Erythroblast (primary cell): Measurements from ENCODE around the gene ZCRB1.
"Not testable (repeated sequence)": the region's sequence is repeated elsewhere in the genome, so short reads cannot be mapped to it uniquely, and the experiment has no call there.

Experiments used
- DNase-seq, 2 experiments: peaks; one replicate each; lab custom pipeline; 2025; lab: John Stamatoyannopoulos, UW
- GATA1 ChIP-seq: IDR thresholded peaks from 2 replicates; pipeline ENCODE4 v1.6.1; 2011; ENCODE audit warnings: low read depth, mild to moderate bottlenecking, control low read depth, low read length, moderate library complexity
- POLR2A ChIP-seq: IDR thresholded peaks from 2 replicates; pipeline ENCODE4 v1.6.1; 2011; ENCODE audit warnings: mild to moderate bottlenecking, low read length

Gene ZCRB1

GRCh38 chr12:42343721-42344120 lies 17.8 kb upstream of the ZCRB1 start:
- DNase-seq = no peak
- TF ChIP-seq GATA1 = no peak
- TF ChIP-seq POLR2A = no peak

GRCh38 chr12:42342028-42342427 lies 16.1 kb upstream of the ZCRB1 start:
- TF ChIP-seq POLR2A (no peak), GATA1 (no peak)
- no peak for DNase-seq

- no peak for TF ChIP-seq GATA1
- TF ChIP-seq POLR2A = no peak
- DNase-seq = peak in 1 of 2 experiments; percentile 7
Observed at GRCh38 chr12:42338280-42338679, 12.4 kb upstream of the ZCRB1 start.

GRCh38 chr12:42336286-42336685 lies 10.4 kb upstream of the ZCRB1 start:
- no peak for TF ChIP-seq POLR2A
- no peak for TF ChIP-seq GATA1
- DNase-seq = no peak

GRCh38 chr12:42332301-42333285 lies 6.7 kb upstream of the ZCRB1 start:
- TF ChIP-seq POLR2A = no peak
- no peak for TF ChIP-seq GATA1
- DNase-seq = peak; percentile 66 to 78

GRCh38 chr12:42330097-42330496 lies 4.2 kb upstream of the ZCRB1 start:
- DNase-seq = not testable (repeated sequence)

- DNase-seq = no peak
- TF ChIP-seq GATA1 (no peak), POLR2A (no peak)
Observed at GRCh38 chr12:42327227-42327590, 1.3 kb upstream of the ZCRB1 start.

- peak; percentile 56 to 76 for DNase-seq
- no peak for TF ChIP-seq POLR2A
- no peak for TF ChIP-seq GATA1
Observed at GRCh38 chr12:42326541-42327226, 790 bp upstream of the ZCRB1 start.

GRCh38 chr12:42325326-42325652 lies 605 bp downstream of the ZCRB1 start:
- no peak for DNase-seq
- TF ChIP-seq GATA1 (no peak), POLR2A (no peak)

GRCh38 chr12:42323856-42324255 lies 2.0 kb downstream of the ZCRB1 start:
- DNase-seq = no peak
- TF ChIP-seq GATA1 (no peak), POLR2A (no peak)

- TF ChIP-seq POLR2A = no peak
- no peak for TF ChIP-seq GATA1
- DNase-seq = no peak
Observed at GRCh38 chr12:42322567-42322966, 3.3 kb downstream of the ZCRB1 start.

- no peak for DNase-seq
- TF ChIP-seq GATA1 (no peak), POLR2A (no peak)
Observed at GRCh38 chr12:42320796-42321195, 5.1 kb downstream of the ZCRB1 start.

GRCh38 chr12:42315108-42315507 lies 10.8 kb downstream of the ZCRB1 start:
- TF ChIP-seq GATA1 = no peak
- TF ChIP-seq POLR2A = no peak
- no peak for DNase-seq

- no peak for DNase-seq
- TF ChIP-seq GATA1 = no peak
- no peak for TF ChIP-seq POLR2A
Observed at GRCh38 chr12:42309996-42310395, 15.9 kb downstream of the ZCRB1 start.
